ENCODE results near the gene FAM236B. TPM values are rescaled to one million over a fixed set of nuclear protein-coding genes. Genes with fewer than 3 reads are reported as not detected.
"Not testable (repeated sequence)": the region's sequence is repeated elsewhere in the genome, so short reads cannot be mapped to it uniquely, and the experiment has no call there.

The FAM236B gene
- total RNA-seq, 3 donors from 2014 or later, result not detected

DNA sequence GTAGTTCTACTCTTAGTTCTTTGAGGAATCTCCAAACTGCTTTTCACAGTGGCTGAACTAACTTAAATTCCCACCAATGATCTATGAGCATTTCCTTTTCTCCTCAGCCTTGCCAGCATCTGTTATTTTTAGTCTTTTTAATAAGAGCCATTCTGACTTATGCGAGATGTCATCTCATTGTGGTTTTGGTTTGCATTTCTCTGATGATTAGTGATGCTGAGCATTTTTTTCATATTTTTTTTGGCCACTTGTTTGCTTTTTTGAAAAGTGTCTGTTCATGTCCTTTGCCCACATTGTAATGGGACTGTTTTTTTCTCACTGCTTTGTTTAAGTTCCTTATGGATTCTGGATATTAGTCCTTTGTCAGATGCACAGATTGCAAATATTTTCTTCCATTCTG is 46.9 kb downstream of the FAM236B start:
- TF ChIP-seq, protein P1, sequence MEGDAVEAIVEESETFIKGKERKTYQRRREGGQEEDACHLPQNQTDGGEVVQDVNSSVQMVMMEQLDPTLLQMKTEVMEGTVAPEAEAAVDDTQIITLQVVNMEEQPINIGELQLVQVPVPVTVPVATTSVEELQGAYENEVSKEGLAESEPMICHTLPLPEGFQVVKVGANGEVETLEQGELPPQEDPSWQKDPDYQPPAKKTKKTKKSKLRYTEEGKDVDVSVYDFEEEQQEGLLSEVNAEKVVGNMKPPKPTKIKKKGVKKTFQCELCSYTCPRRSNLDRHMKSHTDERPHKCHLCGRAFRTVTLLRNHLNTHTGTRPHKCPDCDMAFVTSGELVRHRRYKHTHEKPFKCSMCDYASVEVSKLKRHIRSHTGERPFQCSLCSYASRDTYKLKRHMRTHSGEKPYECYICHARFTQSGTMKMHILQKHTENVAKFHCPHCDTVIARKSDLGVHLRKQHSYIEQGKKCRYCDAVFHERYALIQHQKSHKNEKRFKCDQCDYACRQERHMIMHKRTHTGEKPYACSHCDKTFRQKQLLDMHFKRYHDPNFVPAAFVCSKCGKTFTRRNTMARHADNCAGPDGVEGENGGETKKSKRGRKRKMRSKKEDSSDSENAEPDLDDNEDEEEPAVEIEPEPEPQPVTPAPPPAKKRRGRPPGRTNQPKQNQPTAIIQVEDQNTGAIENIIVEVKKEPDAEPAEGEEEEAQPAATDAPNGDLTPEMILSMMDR (IDR thresholded peaks at IDR 0.05), result no peak
- no peaks in the 10 kb centered on the region for H3K4me1 ChIP-seq (ENCODE audit: low read depth)
- intact Hi-C loops (cut with DNase I, micrococcal nuclease), result no loop called here
- H3K9me3 ChIP-seq, result no peaks in the 10 kb centered on the region
- no peak for ATAC-seq
- no peak for DNase-seq
- H3K36me3 ChIP-seq (ENCODE audit: low read depth), result no peaks in the 10 kb centered on the region
- H3K4me3 ChIP-seq, result no peak overlapping the region

DNA sequence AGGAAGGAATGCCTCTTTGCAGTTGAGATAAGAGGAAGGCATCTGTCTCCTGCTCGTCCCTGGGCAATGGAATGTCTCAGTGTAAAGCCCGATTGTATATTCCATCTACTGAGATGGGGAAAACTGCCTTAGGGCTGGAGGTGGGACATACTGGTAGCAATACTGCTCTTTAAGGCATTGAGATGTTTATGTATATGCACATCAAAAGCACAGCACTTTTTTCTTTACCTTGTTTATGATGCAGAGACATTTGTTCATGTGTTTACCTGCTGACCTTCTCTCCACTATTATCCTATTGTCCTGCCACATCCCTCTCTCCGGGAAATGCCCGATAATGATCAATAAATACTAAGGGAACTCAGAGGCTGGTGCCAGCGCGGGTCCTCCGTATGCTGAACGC is 48.8 kb downstream of the FAM236B start:
- H3K4me3 ChIP-seq; H3K4me1 ChIP-seq (ENCODE audit: low read depth); H3K9me3 ChIP-seq; ATAC-seq; H3K36me3 ChIP-seq (ENCODE audit: low read depth); DNase-seq; intact Hi-C loops (cut with DNase I, micrococcal nuclease): not testable (repeated sequence)

Other genes starting within 250 kb of the FAM236B start
- gene HDAC8, start 209.8 kb downstream of the FAM236B start, total RNA-seq, result 10 to 100 TPM; 24.4 to 29.4 (median 28.5) TPM
- 1 to 10 TPM; 3.8 to 8.7 (median 4.0) TPM for gene PHKA1, start 68.4 kb downstream of the FAM236B start, total RNA-seq
- 1 to 10 TPM in 1 of 3 donors, not detected in 2; 1.5 TPM for gene DMRTC1B, start 5.8 kb downstream of the FAM236B start, total RNA-seq
- not detected for gene FAM236D, start 25.6 kb upstream of the FAM236B start, total RNA-seq
- gene FAM236C, start 130.0 kb upstream of the FAM236B start, total RNA-seq, result not detected
- not detected for gene FAM236A, start 155.5 kb upstream of the FAM236B start, total RNA-seq
- not detected for gene DMRTC1, start 161.2 kb upstream of the FAM236B start, total RNA-seq
- gene PABPC1L2B, start 220.3 kb upstream of the FAM236B start, total RNA-seq, result under 1 TPM in 1 of 3 donors, not detected in 2; 0.25 TPM

Data from mucosa of descending colon (tissue), 3 donors.